ENCODE results near the gene VSIG10L2.

Gene VSIG10L2

GRCh38 chr11:125941267-125941618, 4.6 kb upstream of the VSIG10L2 start:
- H3K27me3 ChIP-seq (ENCODE audit: control insufficient read depth in 1 of 2, insufficient read depth in 2 of 2, low read length in 2 of 2), result no peaks in the 10 kb centered on the region
- no peak overlapping the region for H3K9ac ChIP-seq (ENCODE audit: low read length in 2 of 2)
- peaks cover 17% of the 10 kb centered on the region for H3K4me1 ChIP-seq (ENCODE audit: control insufficient read depth, insufficient read depth, low read length)
- no peak overlapping the region for H3K4me3 ChIP-seq (ENCODE audit: low read length in 2 of 2)
- H3K36me3 ChIP-seq (ENCODE audit: control insufficient read depth in 2 of 2, insufficient read depth in 2 of 2, low read length in 2 of 2), result no peaks in the 10 kb centered on the region
- no peak overlapping the region for H3K27ac ChIP-seq (ENCODE audit: low read length)
- no peaks in the 10 kb centered on the region for H3K9me3 ChIP-seq (ENCODE audit: control insufficient read depth in 2 of 2, low read length in 2 of 2)

GRCh38 chr11:125941619-125942611, 3.9 kb upstream of the VSIG10L2 start:
- H3K36me3 ChIP-seq (ENCODE audit: control insufficient read depth in 2 of 2, insufficient read depth in 2 of 2, low read length in 2 of 2), result no peaks in the 10 kb centered on the region
- peaks cover 17% of the 10 kb centered on the region for H3K4me1 ChIP-seq (ENCODE audit: control insufficient read depth, insufficient read depth, low read length)
- H3K4me3 ChIP-seq (ENCODE audit: low read length in 2 of 2), result no peak overlapping the region
- H3K27ac ChIP-seq (ENCODE audit: low read length), result no peak overlapping the region
- no peak overlapping the region for H3K9ac ChIP-seq (ENCODE audit: low read length in 2 of 2)
- no peaks in the 10 kb centered on the region for H3K27me3 ChIP-seq (ENCODE audit: control insufficient read depth in 1 of 2, insufficient read depth in 2 of 2, low read length in 2 of 2)
- no peaks in the 10 kb centered on the region for H3K9me3 ChIP-seq (ENCODE audit: control insufficient read depth in 2 of 2, low read length in 2 of 2)

- no peak overlapping the region for H3K9ac ChIP-seq (ENCODE audit: low read length in 2 of 2)
- H3K27me3 ChIP-seq (ENCODE audit: control insufficient read depth in 1 of 2, insufficient read depth in 2 of 2, low read length in 2 of 2), result no peaks in the 10 kb centered on the region
- H3K4me1 ChIP-seq (ENCODE audit: control insufficient read depth, insufficient read depth, low read length), result peaks cover 17% of the 10 kb centered on the region
- H3K4me3 ChIP-seq (ENCODE audit: low read length in 2 of 2), result no peak overlapping the region
- H3K27ac ChIP-seq (ENCODE audit: low read length), result no peak overlapping the region
- no peaks in the 10 kb centered on the region for H3K36me3 ChIP-seq (ENCODE audit: control insufficient read depth in 2 of 2, insufficient read depth in 2 of 2, low read length in 2 of 2)
- no peaks in the 10 kb centered on the region for H3K9me3 ChIP-seq (ENCODE audit: control insufficient read depth in 2 of 2, low read length in 2 of 2)
Observed at GRCh38 chr11:125942771-125943428, 2.9 kb upstream of the VSIG10L2 start.

- Histone ChIP-seq H3K27me3 (ENCODE audit: control insufficient read depth in 1 of 2, insufficient read depth in 2 of 2, low read length in 2 of 2) (no peaks in the 10 kb centered on the region), H3K9ac (ENCODE audit: low read length in 2 of 2) (no peak overlapping the region), H3K9me3 (ENCODE audit: control insufficient read depth in 2 of 2, low read length in 2 of 2) (no peaks in the 10 kb centered on the region), H3K36me3 (ENCODE audit: control insufficient read depth in 2 of 2, insufficient read depth in 2 of 2, low read length in 2 of 2) (no peaks in the 10 kb centered on the region), H3K4me1 (ENCODE audit: control insufficient read depth, insufficient read depth, low read length) (peaks cover 15% of the 10 kb centered on the region), H3K27ac (ENCODE audit: low read length) (no peak overlapping the region), H3K4me3 (ENCODE audit: low read length in 2 of 2) (no peak overlapping the region)
Observed at GRCh38 chr11:125943661-125944349, 2.0 kb upstream of the VSIG10L2 start.

GRCh38 chr11:125944350-125945010, 1.4 kb upstream of the VSIG10L2 start:
- H3K4me3 ChIP-seq (ENCODE audit: low read length in 2 of 2), result no peak overlapping the region
- H3K36me3 ChIP-seq (ENCODE audit: control insufficient read depth in 2 of 2, insufficient read depth in 2 of 2, low read length in 2 of 2), result no peaks in the 10 kb centered on the region
- H3K9me3 ChIP-seq (ENCODE audit: control insufficient read depth in 2 of 2, low read length in 2 of 2), result no peaks in the 10 kb centered on the region
- H3K27me3 ChIP-seq (ENCODE audit: control insufficient read depth in 1 of 2, insufficient read depth in 2 of 2, low read length in 2 of 2), result no peaks in the 10 kb centered on the region
- H3K9ac ChIP-seq (ENCODE audit: low read length in 2 of 2), result no peak overlapping the region
- H3K4me1 ChIP-seq (ENCODE audit: control insufficient read depth, insufficient read depth, low read length), result peaks cover 8% of the 10 kb centered on the region
- no peak overlapping the region for H3K27ac ChIP-seq (ENCODE audit: low read length)

- Histone ChIP-seq H3K9ac (ENCODE audit: low read length in 2 of 2) (no peak overlapping the region), H3K4me3 (ENCODE audit: low read length in 2 of 2) (no peak overlapping the region), H3K27me3 (ENCODE audit: control insufficient read depth in 1 of 2, insufficient read depth in 2 of 2, low read length in 2 of 2) (no peaks in the 10 kb centered on the region), H3K36me3 (ENCODE audit: control insufficient read depth in 2 of 2, insufficient read depth in 2 of 2, low read length in 2 of 2) (no peaks in the 10 kb centered on the region), H3K27ac (ENCODE audit: low read length) (no peak overlapping the region), H3K9me3 (ENCODE audit: control insufficient read depth in 2 of 2, low read length in 2 of 2) (no peaks in the 10 kb centered on the region), H3K4me1 (ENCODE audit: control insufficient read depth, insufficient read depth, low read length) (peaks cover 6% of the 10 kb centered on the region)
Observed at GRCh38 chr11:125945011-125945796, 640 bp upstream of the VSIG10L2 start.

- Histone ChIP-seq H3K4me1 (ENCODE audit: control insufficient read depth, insufficient read depth, low read length) (peaks cover 20% of the 10 kb centered on the region), H3K27me3 (ENCODE audit: control insufficient read depth in 1 of 2, insufficient read depth in 2 of 2, low read length in 2 of 2) (no peaks in the 10 kb centered on the region), H3K9ac (ENCODE audit: low read length in 2 of 2) (no peak overlapping the region), H3K36me3 (ENCODE audit: control insufficient read depth in 2 of 2, insufficient read depth in 2 of 2, low read length in 2 of 2) (no peaks in the 10 kb centered on the region), H3K27ac (ENCODE audit: low read length) (no peak overlapping the region), H3K4me3 (ENCODE audit: low read length in 2 of 2) (no peak overlapping the region), H3K9me3 (ENCODE audit: control insufficient read depth in 2 of 2, low read length in 2 of 2) (no peaks in the 10 kb centered on the region)
Observed at GRCh38 chr11:125946712-125947418, 1.0 kb downstream of the VSIG10L2 start.

- no peaks in the 10 kb centered on the region for H3K9me3 ChIP-seq (ENCODE audit: control insufficient read depth in 2 of 2, low read length in 2 of 2)
- H3K4me1 ChIP-seq (ENCODE audit: control insufficient read depth, insufficient read depth, low read length), result peaks cover 21% of the 10 kb centered on the region
- no peak overlapping the region for H3K27ac ChIP-seq (ENCODE audit: low read length)
- no peak overlapping the region for H3K9ac ChIP-seq (ENCODE audit: low read length in 2 of 2)
- H3K27me3 ChIP-seq (ENCODE audit: control insufficient read depth in 1 of 2, insufficient read depth in 2 of 2, low read length in 2 of 2), result no peaks in the 10 kb centered on the region
- H3K36me3 ChIP-seq (ENCODE audit: control insufficient read depth in 2 of 2, insufficient read depth in 2 of 2, low read length in 2 of 2), result no peaks in the 10 kb centered on the region
- H3K4me3 ChIP-seq (ENCODE audit: low read length in 2 of 2), result no peak overlapping the region
Observed at GRCh38 chr11:125947419-125948277, 1.8 kb downstream of the VSIG10L2 start.
